ENCODE data around the gene MRPL2.
"Not testable (repeated sequence)": the region's sequence is repeated elsewhere in the genome, so short reads cannot be mapped to it uniquely, and the experiment has no call there.

Gene MRPL2

GRCh38 chr6:43082806-43083655 lies 23.8 kb upstream of the MRPL2 start:
- in situ Hi-C loops (cut with MboI; ENCODE audit: low sequenced_read_pairs): no loop called here

DNA sequence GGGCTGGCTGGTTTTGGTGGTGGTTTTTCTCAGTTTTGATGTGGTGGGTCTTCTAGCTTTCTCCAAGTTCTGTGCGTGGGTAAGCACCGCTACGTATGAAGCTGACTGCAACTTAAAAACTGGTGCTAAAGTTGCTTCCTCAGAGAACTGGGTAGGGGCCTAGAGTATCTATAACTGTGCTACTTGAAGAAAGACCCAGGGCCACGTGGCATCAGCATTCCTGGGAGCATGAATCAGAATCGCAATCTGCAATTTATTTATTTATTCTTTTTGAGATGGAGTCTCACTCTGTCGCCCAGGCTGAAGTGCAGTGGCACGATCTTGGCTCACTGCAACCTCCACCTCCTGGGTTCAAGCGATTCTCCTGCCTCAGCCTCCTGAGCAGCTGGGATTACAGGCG lies 22.7 kb upstream of the MRPL2 start:
- in situ Hi-C loops (cut with MboI; ENCODE audit: low sequenced_read_pairs): not testable (repeated sequence)

GRCh38 chr6:43081043-43081442 lies 21.8 kb upstream of the MRPL2 start:
- in situ Hi-C loops (cut with MboI; ENCODE audit: low sequenced_read_pairs): no loop called here

- in situ Hi-C loops (cut with MboI; ENCODE audit: low sequenced_read_pairs): no loop called here
Observed at GRCh38 chr6:43078691-43079090, 19.5 kb upstream of the MRPL2 start.

- in situ Hi-C loops (cut with MboI; ENCODE audit: low sequenced_read_pairs): no loop called here
Observed at GRCh38 chr6:43077981-43078511, 18.8 kb upstream of the MRPL2 start.

DNA sequence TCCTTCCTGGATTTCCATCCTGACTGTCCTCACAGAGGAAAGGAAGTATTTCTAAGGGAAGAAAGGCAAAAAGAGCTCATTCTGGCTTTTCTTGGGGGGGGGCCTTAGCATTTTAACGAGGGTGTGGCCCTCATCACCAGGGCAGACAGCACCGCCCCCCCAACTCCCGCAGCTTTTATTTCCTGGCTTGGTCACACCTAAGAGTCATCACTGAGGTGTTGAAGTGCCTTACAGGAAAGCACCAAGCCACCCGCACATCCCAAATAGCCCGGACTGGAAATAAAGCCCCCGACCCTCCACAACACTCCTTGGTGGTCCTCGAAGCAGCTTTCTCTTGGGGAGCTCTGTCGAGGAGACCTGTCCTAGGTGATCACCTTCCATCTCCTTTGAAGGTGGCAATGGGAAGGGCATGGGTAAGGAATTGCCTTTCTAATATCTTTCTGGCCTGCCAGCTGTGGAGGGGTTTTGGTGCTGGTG lies 18.1 kb upstream of the MRPL2 start:
- in situ Hi-C loops (cut with MboI; ENCODE audit: low sequenced_read_pairs): no loop called here

DNA sequence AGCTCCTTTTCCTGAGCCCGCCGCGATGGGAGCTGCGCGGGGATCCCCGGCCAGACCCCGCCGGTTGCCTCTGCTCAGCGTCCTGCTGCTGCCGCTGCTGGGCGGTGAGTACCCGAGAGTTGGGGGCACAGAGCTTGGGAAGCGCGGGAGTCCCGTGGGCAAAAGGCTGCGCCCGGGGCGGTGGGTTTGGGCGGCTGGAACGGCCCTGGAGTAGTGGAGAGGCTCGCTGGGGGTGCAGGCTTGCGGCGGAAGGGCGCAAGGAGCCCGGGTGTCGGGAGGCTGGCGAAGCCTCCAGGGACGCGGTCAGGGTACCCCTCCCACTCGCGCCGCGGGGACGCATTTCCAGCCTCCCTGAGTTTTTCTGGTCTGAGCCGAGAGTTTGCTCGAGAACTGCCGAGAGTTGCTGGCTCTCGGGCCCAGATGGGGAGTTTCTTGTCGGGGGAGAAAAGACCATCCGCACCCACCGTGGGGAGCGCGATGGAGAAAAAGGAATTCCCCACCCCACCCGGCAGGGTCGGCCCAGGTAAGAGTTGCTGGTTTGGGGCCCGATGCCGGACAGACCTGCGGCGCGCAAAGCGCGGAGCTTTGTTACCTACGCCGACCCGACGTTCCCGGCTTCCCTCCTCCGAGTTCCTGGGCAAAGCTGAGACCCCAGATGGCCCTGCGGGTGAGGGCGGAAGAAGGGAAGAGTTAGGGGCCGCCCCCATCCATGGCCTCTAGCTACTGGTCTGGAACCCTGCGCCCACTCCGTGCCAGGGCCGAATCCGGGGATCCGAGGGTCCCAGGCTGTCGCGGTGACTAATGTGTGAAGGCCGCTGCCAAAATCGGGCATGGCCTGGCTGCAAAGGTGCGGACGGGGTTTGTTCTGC lies 17.5 kb upstream of the MRPL2 start:
- in situ Hi-C loops (cut with MboI; ENCODE audit: low sequenced_read_pairs): no loop called here

DNA sequence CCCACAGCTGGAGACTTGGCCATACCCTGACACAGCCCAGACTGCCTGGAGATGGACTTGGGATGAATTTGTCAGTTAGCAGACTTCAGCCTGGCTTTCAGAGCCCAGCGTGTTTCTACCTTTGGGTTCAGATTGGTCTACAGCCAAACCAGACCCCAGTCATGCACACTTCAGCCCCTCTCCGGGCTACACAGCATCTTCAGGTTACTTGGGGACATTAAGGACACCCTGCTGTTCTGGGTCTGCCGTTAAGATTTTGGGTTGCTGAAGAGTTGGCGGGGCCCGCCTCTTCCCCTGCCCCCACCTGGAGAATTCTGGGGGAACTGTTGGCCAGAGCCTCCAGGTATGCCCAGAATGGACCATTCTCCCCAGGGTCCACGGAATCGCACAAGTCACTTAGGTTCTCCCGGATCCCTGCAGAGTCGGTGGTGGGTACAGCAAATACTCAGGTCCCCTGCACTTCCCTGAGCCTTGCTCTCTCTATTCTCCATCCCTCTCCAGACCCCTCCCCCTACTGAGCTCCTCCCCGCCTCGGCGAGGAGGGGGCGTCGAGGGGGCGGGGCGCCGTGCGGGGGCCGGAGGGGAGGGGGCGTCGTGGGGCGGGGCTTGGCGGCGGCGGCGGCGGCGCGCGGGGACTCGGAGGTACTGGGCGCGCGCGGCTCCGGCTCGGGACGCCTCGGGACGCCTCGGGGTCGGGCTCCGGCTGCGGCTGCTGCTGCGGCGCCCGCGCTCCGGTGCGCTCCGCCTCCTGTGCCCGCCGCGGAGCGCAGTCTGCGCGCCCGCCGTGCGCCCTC lies 16.6 kb upstream of the MRPL2 start, which contains the start of gene PTK7:
Gene PTK7, plus strand, starts transcription at position 645 of the 794 bp plus-strand sequence. CDS start 175 bp downstream, outside the sequence.
- in situ Hi-C loops (cut with MboI; ENCODE audit: low sequenced_read_pairs): no loop called here

DNA sequence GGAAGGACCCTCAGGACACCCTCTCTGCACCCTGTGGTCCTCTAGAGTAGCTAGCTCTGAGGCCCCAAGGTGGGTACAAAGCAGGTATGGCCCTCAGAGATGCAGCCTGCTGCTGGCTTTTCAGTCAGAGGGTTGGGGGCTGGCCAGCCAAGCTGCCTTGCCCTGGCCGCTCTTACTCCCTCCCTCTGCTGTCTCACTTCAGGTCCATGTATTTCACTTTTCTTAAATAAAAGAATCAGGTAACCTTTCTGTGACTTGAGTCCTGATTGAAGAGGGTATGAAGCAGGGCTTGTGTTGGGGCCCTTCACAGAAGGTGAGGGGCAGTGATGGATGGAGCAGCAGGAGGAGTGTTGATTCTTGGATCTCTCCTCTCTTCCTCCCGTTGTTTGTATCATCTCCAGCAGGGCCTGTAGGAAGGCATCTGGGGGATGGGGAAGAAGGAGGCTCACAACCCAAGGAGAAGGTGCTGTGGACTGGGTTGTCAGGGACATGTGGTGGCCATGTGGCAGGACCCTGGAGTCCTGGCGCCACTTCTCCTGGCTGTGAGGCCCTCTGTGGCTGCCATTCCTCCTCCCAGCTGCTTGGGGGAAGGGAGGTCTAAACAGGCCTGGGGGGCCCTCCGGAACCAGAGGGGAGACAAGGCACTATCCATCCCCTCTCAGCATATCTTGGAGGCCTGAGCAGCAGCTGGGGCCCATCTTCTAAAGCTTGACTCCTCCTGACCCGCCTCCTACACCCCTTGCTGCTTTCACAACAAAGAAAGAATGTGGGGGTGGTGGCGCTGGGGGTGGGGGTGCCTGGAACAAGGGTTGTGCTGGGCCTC lies 15.8 kb upstream of the MRPL2 start:
- in situ Hi-C loops (cut with MboI; ENCODE audit: low sequenced_read_pairs): no loop called here

- in situ Hi-C loops (cut with MboI; ENCODE audit: low sequenced_read_pairs): no loop called here
Observed at GRCh38 chr6:43070028-43070632, 10.9 kb upstream of the MRPL2 start.

DNA sequence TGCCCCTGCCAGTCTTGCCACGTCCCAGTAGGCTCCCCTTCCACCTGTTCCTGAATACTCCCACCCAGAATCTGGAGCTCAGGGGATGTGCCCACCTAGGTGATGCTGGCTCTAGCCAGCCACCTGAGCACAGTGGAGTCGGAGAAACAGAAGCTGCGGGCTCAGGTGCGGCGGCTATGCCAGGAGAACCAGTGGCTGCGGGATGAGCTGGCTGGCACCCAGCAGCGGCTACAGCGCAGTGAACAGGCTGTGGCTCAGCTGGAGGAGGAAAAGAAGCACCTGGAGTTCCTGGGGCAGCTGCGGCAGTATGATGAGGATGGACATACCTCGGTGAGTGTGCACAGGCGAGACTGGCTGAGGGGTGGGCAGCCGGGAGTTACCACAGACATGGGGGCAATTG lies 3.6 kb upstream of the MRPL2 start:
- in situ Hi-C loops (cut with MboI; ENCODE audit: low sequenced_read_pairs): no loop called here

DNA sequence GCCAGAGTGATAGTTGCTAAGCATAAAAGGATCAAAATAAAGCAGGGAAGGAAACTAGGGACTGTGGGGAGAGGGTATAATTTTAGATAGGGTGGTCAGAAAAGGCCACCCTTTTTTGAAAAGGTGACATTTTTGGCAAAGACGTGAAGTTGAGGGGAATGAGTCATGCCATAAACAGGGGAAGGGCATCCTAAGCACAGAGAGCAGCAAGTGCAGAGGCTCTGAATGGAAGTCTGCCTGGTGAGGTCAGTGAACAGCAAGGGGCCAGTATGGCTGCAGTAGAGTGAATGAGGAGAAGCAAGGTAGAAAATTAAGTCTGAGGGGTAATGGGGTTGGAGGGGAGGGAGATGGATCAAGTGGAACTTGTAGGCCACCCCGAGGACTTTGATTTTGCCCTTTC lies 2.6 kb upstream of the MRPL2 start:
- in situ Hi-C loops (cut with MboI; ENCODE audit: low sequenced_read_pairs): no loop called here

DNA sequence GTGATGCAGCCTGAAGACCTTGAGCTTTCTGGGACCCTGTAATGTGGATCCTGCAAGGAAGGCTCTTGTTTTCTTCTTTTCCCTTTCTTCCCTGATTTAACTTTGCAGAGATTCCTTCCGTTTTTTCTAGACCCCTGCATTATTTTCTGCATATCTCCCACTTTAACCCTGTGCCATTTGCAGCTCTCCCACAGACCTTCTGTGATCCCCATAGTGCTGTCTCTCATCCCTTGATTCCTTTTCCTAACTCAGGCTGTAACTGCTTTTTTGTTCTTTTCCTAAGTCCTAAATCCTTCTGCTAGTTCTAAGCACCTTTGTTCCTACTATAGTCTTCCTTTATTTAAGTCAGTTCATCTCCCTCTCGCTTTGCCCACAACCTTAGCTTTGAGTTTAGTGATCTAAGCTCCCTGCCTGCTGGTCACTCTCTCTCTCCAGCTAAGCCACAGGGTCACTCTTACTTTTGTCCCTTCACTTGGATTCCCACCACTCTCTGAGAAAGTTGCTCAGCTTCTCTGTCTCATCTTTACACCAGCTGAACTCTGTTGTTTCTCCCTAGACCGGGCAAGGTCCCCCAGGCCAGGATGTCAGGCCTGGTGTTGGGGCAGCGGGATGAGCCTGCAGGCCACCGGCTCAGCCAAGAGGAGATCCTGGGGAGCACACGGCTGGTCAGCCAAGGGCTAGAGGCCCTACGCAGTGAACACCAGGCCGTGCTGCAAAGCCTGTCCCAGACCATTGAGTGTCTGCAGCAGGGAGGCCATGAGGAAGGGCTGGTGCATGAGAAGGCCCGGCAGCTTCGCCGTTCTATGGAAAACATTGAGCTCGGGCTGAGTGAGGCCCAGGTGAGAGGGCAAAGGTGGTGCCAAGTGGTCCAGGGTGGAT lies 1.8 kb upstream of the MRPL2 start:
- in situ Hi-C loops (cut with MboI; ENCODE audit: low sequenced_read_pairs): no loop called here

- in situ Hi-C loops (cut with MboI; ENCODE audit: low sequenced_read_pairs): no loop called here
Observed at GRCh38 chr6:43060034-43060754, 960 bp upstream of the MRPL2 start.

DNA sequence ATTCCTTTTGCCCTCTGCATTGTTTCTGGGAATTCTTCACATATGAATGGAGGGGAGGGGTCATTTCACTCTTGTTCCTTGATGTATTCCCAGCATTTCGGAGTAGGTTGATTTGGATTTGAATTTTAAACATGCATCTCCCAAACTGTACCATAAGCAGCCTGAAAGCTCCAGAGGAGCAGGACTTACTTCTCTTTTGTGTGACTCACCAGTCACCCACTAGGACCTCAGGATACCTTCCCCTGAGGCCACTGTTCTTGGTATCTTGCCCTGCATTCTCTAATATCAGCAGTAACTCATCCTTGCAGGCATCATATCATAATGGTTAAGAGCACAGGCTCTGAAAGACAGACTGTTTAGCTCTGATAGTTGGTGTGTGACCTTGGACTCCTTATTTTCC lies 703 bp downstream of the MRPL2 start:
- in situ Hi-C loops (cut with MboI; ENCODE audit: low sequenced_read_pairs): no loop called here

DNA sequence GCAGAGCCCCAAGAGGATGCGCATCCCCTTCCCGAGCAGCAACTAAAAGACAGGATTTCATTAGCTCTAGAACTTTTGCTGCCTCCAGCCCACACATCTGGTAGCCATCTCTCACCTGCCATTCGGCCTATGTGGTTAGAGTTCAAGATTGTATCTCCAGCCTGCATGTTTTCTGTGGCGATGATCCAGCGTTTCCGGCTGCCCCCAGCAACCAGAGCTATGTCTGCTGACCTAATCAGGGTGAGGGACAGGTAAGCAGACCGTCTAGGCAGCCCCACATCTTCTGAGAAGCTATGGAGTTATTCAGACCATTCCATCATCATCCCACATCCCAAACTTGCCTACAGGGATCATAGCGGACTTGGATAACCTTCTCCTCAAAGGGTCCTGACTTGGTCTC lies 3.3 kb downstream of the MRPL2 start:
- in situ Hi-C loops (cut with MboI; ENCODE audit: low sequenced_read_pairs): no loop called here

GRCh38 chr6:43054206-43054943 lies 4.9 kb downstream of the MRPL2 start:
- in situ Hi-C loops (cut with MboI; ENCODE audit: low sequenced_read_pairs): no loop called here
